Measurements from ENCODE around the gene NUCKS1. TPM values are rescaled to one million over a fixed set of nuclear protein-coding genes. Genes with fewer than 3 reads are reported as not detected.

NUCKS1 gene
- total RNA-seq, 1 experiment from 2014 or later: 210 TPM

DNA sequence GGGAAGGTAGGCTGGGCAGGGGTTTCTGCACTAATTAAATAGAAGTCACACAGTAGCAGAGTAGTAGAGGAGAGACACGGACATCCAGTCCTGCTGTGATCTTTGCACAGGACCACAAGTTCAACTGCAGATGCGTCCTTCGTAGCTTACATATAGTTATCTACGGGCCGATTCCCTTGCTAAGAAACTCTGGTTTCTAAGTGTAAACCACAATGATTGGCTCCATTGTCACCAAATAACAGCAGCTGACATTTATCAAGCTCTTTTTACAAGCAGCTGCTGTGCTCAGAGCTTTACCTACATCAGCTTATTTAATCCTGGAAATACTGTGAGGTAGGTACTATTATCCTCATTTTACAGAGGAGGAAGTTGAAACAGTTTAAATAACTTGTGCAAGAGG, 72.8 kb downstream of the NUCKS1 start:
- Histone ChIP-seq H3K27me3 (ENCODE audit: control insufficient read depth, insufficient read depth, low read length) (no peaks in the 10 kb centered on the region), H3K36me3 (ENCODE audit: control insufficient read depth, insufficient read depth, low read length) (no peaks in the 10 kb centered on the region), H3K27ac (ENCODE audit: low read length) (no peak overlapping the region), H3K4me3 (ENCODE audit: low read depth in 2 of 2, low read length in 2 of 2) (no peak overlapping the region), H3K9me3 (ENCODE audit: control insufficient read depth, insufficient read depth, low read depth, low read length) (no peaks in the 10 kb centered on the region), H3K4me1 (ENCODE audit: control insufficient read depth, insufficient read depth, low read length) (peaks cover 18% of the 10 kb centered on the region)
- ChIA-PET POLR2A (no interaction called here), CTCF (interaction anchor here (0.6 to 1.6 kb wide), 3 partner anchors 18 to 372 kb away, joined by 3 to 4 read pairs (median 3); no protein-coding TSS in a partner anchor)
- intact Hi-C loops (cut with micrococcal nuclease; ENCODE audit: unreplicated experiment) (no loop called here), in situ Hi-C loops (cut with HindIII; ENCODE audit: low pct_unique_long_range_greater_than_20kb, low sequenced_read_pairs) (no loop called here)
- BruUV-seq (replicated peaks): no TSS peak
- TF ChIP-seq, protein P1, sequence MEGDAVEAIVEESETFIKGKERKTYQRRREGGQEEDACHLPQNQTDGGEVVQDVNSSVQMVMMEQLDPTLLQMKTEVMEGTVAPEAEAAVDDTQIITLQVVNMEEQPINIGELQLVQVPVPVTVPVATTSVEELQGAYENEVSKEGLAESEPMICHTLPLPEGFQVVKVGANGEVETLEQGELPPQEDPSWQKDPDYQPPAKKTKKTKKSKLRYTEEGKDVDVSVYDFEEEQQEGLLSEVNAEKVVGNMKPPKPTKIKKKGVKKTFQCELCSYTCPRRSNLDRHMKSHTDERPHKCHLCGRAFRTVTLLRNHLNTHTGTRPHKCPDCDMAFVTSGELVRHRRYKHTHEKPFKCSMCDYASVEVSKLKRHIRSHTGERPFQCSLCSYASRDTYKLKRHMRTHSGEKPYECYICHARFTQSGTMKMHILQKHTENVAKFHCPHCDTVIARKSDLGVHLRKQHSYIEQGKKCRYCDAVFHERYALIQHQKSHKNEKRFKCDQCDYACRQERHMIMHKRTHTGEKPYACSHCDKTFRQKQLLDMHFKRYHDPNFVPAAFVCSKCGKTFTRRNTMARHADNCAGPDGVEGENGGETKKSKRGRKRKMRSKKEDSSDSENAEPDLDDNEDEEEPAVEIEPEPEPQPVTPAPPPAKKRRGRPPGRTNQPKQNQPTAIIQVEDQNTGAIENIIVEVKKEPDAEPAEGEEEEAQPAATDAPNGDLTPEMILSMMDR (IDR thresholded peaks at IDR 0.05): no peak
- TF ChIP-seq SIN3A (IDR thresholded peaks at IDR 0.05; ENCODE audit: borderline replicate concordance, insufficient read depth, low read depth, low read length) (no peak), TCF7L2 (IDR thresholded peaks at IDR 0.05; ENCODE audit: low read depth, low read length) (no peak), POLR2AphosphoS5 (IDR thresholded peaks at IDR 0.05; ENCODE audit: low read depth, low read length) (no peak), REST (IDR thresholded peaks at IDR 0.05; ENCODE audit: insufficient read depth in 1 of 2, low read depth in 2 of 2, low read length in 1 of 2) (no peak)
- no peak for ATAC-seq
- no peak for DNase-seq (ENCODE audit: low read depth, low spot score)

- no TSS peak for BruUV-seq (replicated peaks)
- TF ChIP-seq SIN3A (IDR thresholded peaks at IDR 0.05; ENCODE audit: borderline replicate concordance, insufficient read depth, low read depth, low read length): no peak
- ChIA-PET CTCF (interaction anchor here (1.6 kb wide), 1 partner anchor 18 kb away, joined by 3 read pairs; no protein-coding TSS in a partner anchor), POLR2A (no interaction called here)
- DNase-seq (ENCODE audit: low read depth, low spot score): no peak
- intact Hi-C loops (cut with micrococcal nuclease; ENCODE audit: unreplicated experiment): no loop called here
- no peak overlapping the region for H3K4me3 ChIP-seq (ENCODE audit: low read depth in 2 of 2, low read length in 2 of 2)
- H3K4me1 ChIP-seq (ENCODE audit: control insufficient read depth, insufficient read depth, low read length): peaks cover 24% of the 10 kb centered on the region
- ATAC-seq: no peak
- no peaks in the 10 kb centered on the region for H3K27me3 ChIP-seq (ENCODE audit: control insufficient read depth, insufficient read depth, low read length)
- no peak overlapping the region for H3K27ac ChIP-seq (ENCODE audit: low read length)
- no peaks in the 10 kb centered on the region for H3K9me3 ChIP-seq (ENCODE audit: control insufficient read depth, insufficient read depth, low read depth, low read length)
- in situ Hi-C loops (cut with HindIII; ENCODE audit: low pct_unique_long_range_greater_than_20kb, low sequenced_read_pairs): no loop called here
- no peaks in the 10 kb centered on the region for H3K36me3 ChIP-seq (ENCODE audit: control insufficient read depth, insufficient read depth, low read length)
Observed at GRCh38 chr1:205676597-205676996, 73.4 kb downstream of the NUCKS1 start.

GRCh38 chr1:205676002-205676401, 74.0 kb downstream of the NUCKS1 start:
- no TSS peak for BruUV-seq (replicated peaks)
- Histone ChIP-seq H3K4me3 (ENCODE audit: low read depth in 2 of 2, low read length in 2 of 2) (no peak overlapping the region), H3K27me3 (ENCODE audit: control insufficient read depth, insufficient read depth, low read length) (no peaks in the 10 kb centered on the region), H3K36me3 (ENCODE audit: control insufficient read depth, insufficient read depth, low read length) (no peaks in the 10 kb centered on the region), H3K4me1 (ENCODE audit: control insufficient read depth, insufficient read depth, low read length) (peaks cover 29% of the 10 kb centered on the region), H3K27ac (ENCODE audit: low read length) (no peak overlapping the region), H3K9me3 (ENCODE audit: control insufficient read depth, insufficient read depth, low read depth, low read length) (no peaks in the 10 kb centered on the region)
- TF ChIP-seq TCF7L2 (IDR thresholded peaks at IDR 0.05; ENCODE audit: low read depth, low read length) (no peak), REST (IDR thresholded peaks at IDR 0.05; ENCODE audit: insufficient read depth in 1 of 2, low read depth in 2 of 2, low read length in 1 of 2) (no peak), SIN3A (IDR thresholded peaks at IDR 0.05; ENCODE audit: borderline replicate concordance, insufficient read depth, low read depth, low read length) (no peak), POLR2AphosphoS5 (IDR thresholded peaks at IDR 0.05; ENCODE audit: low read depth, low read length) (no peak)
- TF ChIP-seq, protein P1 (IDR thresholded peaks at IDR 0.05): no peak
- ChIA-PET POLR2A (no interaction called here), CTCF (no interaction called here)
- intact Hi-C loops (cut with micrococcal nuclease; ENCODE audit: unreplicated experiment) (no loop called here), in situ Hi-C loops (cut with HindIII; ENCODE audit: low pct_unique_long_range_greater_than_20kb, low sequenced_read_pairs) (no loop called here)
- ATAC-seq: no peak
- no peak for DNase-seq (ENCODE audit: low read depth, low spot score)
